Stomach (tissue), 4 donors: ENCODE measurements around the gene ITGB7.

Experiments
- EP300 ChIP-seq: sonication (generic); formaldehyde crosslinking; IDR thresholded peaks from one replicate; pipeline ENCODE4 v1.6.1; 2017; ENCODE audit warnings: antibody characterized with exemption
- POLR2AphosphoS5 ChIP-seq, 3 donors: sonication (generic); formaldehyde crosslinking; IDR thresholded peaks; one replicate each; pipeline ENCODE4 v1.6.1; 2016; ENCODE audit warnings: antibody characterized with exemption in 3 of 3
- TF ChIP-seq, protein P1 (sequence below), 7 experiments: fragments of 450-650 bp in 4 of 7; fragments of 200-600 bp in 3 of 7; sonication (generic) in 3 of 7; IDR thresholded peaks; one replicate each; pipeline ENCODE4 v1.5.1; 2016 to 2019; ENCODE audit warnings: antibody characterized with exemption in 7 of 7, control low read depth in 2 of 7, mild to moderate bottlenecking in 1 of 7

- TF ChIP-seq, protein P1, sequence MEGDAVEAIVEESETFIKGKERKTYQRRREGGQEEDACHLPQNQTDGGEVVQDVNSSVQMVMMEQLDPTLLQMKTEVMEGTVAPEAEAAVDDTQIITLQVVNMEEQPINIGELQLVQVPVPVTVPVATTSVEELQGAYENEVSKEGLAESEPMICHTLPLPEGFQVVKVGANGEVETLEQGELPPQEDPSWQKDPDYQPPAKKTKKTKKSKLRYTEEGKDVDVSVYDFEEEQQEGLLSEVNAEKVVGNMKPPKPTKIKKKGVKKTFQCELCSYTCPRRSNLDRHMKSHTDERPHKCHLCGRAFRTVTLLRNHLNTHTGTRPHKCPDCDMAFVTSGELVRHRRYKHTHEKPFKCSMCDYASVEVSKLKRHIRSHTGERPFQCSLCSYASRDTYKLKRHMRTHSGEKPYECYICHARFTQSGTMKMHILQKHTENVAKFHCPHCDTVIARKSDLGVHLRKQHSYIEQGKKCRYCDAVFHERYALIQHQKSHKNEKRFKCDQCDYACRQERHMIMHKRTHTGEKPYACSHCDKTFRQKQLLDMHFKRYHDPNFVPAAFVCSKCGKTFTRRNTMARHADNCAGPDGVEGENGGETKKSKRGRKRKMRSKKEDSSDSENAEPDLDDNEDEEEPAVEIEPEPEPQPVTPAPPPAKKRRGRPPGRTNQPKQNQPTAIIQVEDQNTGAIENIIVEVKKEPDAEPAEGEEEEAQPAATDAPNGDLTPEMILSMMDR (IDR thresholded peaks at IDR 0.05), result no peak
- no peak for TF ChIP-seq POLR2AphosphoS5 (IDR thresholded peaks at IDR 0.05)
- no peak for TF ChIP-seq EP300
Observed at GRCh38 chr12:53191096-53191884, 15.8 kb downstream of the ITGB7 start.
